BE2C (cell line): ENCODE results near the gene ACCS.

Source experiments
- DNase-seq: peaks from one replicate; pipeline ENCODE4 v3.0.0-alpha.2; 2020
- H3K27me3 ChIP-seq: fragments of 250-450 bp; sonication (Bioruptor Pico); 2 replicates; pipeline ENCODE4 v1.5.1; 2020; ENCODE audit warnings: mild to moderate bottlenecking
- H3K36me3 ChIP-seq: fragments of 250-450 bp; sonication (Bioruptor Pico); 2 replicates; pipeline ENCODE4 v1.5.1; 2020; ENCODE audit warnings: mild to moderate bottlenecking
- H3K4me1 ChIP-seq: fragments of 250-450 bp; sonication (Bioruptor Pico); 2 replicates; pipeline ENCODE4 v1.5.1; 2020
- H3K4me3 ChIP-seq: 2 replicates; pipeline ENCODE4 v1.5.1; 2011; ENCODE audit warnings: low read depth, low read length
- H3K9me3 ChIP-seq: fragments of 250-450 bp; sonication (Bioruptor Pico); 2 replicates; pipeline ENCODE4 v1.5.1; 2020
- CTCF ChIP-seq: IDR thresholded peaks from 2 replicates; pipeline ENCODE4 v1.5.1; 2012; ENCODE audit warnings: mild to moderate bottlenecking, low read depth, low read length

Gene ACCS

GRCh38 chr11:44067266-44067665 lies 1.2 kb downstream of the ACCS start:
- no peak for DNase-seq
- Histone ChIP-seq H3K36me3 (no peaks in the 10 kb centered on the region), H3K4me1 (no peaks in the 10 kb centered on the region), H3K27me3 (no peaks in the 10 kb centered on the region), H3K9me3 (no peaks in the 10 kb centered on the region), H3K4me3 (no peak overlapping the region)
- TF ChIP-seq CTCF = no peak

- no peaks in the 10 kb centered on the region for H3K4me1 ChIP-seq
- H3K36me3 ChIP-seq = no peaks in the 10 kb centered on the region
- no peaks in the 10 kb centered on the region for H3K9me3 ChIP-seq
- TF ChIP-seq CTCF = no peak
- no peak overlapping the region for H3K4me3 ChIP-seq
- DNase-seq = no peak
- no peaks in the 10 kb centered on the region for H3K27me3 ChIP-seq
These were observed 2.1 kb downstream of the ACCS start for GRCh38 chr11:44068180-44068579.

GRCh38 chr11:44071157-44071556 lies 5.1 kb downstream of the ACCS start:
- H3K4me3 ChIP-seq = no peak overlapping the region
- TF ChIP-seq CTCF = 0 out of 2 replicates have a peak, but pooled peaks have one; percentile 4
- H3K9me3 ChIP-seq = no peaks in the 10 kb centered on the region
- H3K36me3 ChIP-seq = no peaks in the 10 kb centered on the region
- H3K4me1 ChIP-seq = no peaks in the 10 kb centered on the region
- no peaks in the 10 kb centered on the region for H3K27me3 ChIP-seq
- no peak for DNase-seq

- H3K27me3 ChIP-seq = no peaks in the 10 kb centered on the region
- H3K4me1 ChIP-seq = no peaks in the 10 kb centered on the region
- no peaks in the 10 kb centered on the region for H3K9me3 ChIP-seq
- H3K36me3 ChIP-seq = no peaks in the 10 kb centered on the region
- DNase-seq = no peak
- no peak overlapping the region for H3K4me3 ChIP-seq
- no peak for TF ChIP-seq CTCF
These were observed 6.9 kb downstream of the ACCS start for GRCh38 chr11:44072757-44073658.

GRCh38 chr11:44078794-44079193 lies 12.7 kb downstream of the ACCS start:
- Histone ChIP-seq H3K27me3 (no peaks in the 10 kb centered on the region), H3K9me3 (no peaks in the 10 kb centered on the region), H3K36me3 (no peaks in the 10 kb centered on the region), H3K4me1 (no peaks in the 10 kb centered on the region), H3K4me3 (no peak overlapping the region)
- no peak for TF ChIP-seq CTCF
- DNase-seq = no peak

GRCh38 chr11:44079376-44079775 lies 13.3 kb downstream of the ACCS start:
- TF ChIP-seq CTCF = no peak

More at GRCh38 chr11:44079376-44079775, 13.3 kb downstream of the ACCS start:
- DNase-seq = no peak
- Histone ChIP-seq H3K36me3 (no peaks in the 10 kb centered on the region), H3K4me1 (no peaks in the 10 kb centered on the region), H3K9me3 (no peaks in the 10 kb centered on the region), H3K27me3 (no peaks in the 10 kb centered on the region), H3K4me3 (no peak overlapping the region)
